A673 (cell line): ENCODE results near the gene AGO3. TPM values are rescaled to one million over a fixed set of nuclear protein-coding genes. Genes with fewer than 3 reads are reported as not detected.

Experiments
- BruUV-seq: library from RNA; stranded (reverse); fragments of 400-500 nt; replicated peaks from 2 replicates; lab custom pipeline; 2021; lab: Mats Ljungman, UMichigan
- CTCF ChIA-PET: fragments of 300-600 bp; sonication (Branson Sonifier 250); formaldehyde crosslinking; loops from one replicate; lab custom pipeline; 2022; ENCODE audit warnings: antibody characterized with exemption; lab: Charles Lee
- POLR2A ChIA-PET: fragments of 300-600 bp; sonication (Branson Sonifier 250); formaldehyde crosslinking; loops from one replicate; lab custom pipeline; 2022; ENCODE audit warnings: antibody characterized with exemption; ENCODE audit not compliant: low non-redundant PET; lab: Charles Lee
- DNase-seq: peaks from one replicate; pipeline ENCODE4 v3.0.0-alpha.2; 2015; ENCODE audit warnings: low spot score
- H3K27ac ChIP-seq: fragments of 200-600 bp; sonication (generic); 2 replicates; pipeline ENCODE4 v1.5.1; 2016; ENCODE audit warnings: mixed run types, low read depth, mild to moderate bottlenecking, mixed read lengths, antibody characterized with exemption, low read length; ENCODE audit not compliant: poor library complexity, severe bottlenecking
- H3K27me3 ChIP-seq: fragments of 200-600 bp; sonication (generic); replicated peaks from 2 replicates; pipeline ENCODE4 v1.6.1; 2017; ENCODE audit warnings: mixed run types, low read depth, mild to moderate bottlenecking, mixed read lengths, antibody characterized with exemption, low read length; ENCODE audit not compliant: insufficient read depth, poor library complexity
- H3K36me3 ChIP-seq: fragments of 200-600 bp; sonication (generic); 2 replicates; pipeline ENCODE4 v1.6.1; 2016; ENCODE audit warnings: mixed run types, mild to moderate bottlenecking, mixed read lengths, antibody characterized with exemption, low read length; ENCODE audit not compliant: insufficient read depth, poor library complexity, severe bottlenecking
- H3K4me1 ChIP-seq: fragments of 200-600 bp; sonication (generic); 2 replicates; pipeline ENCODE4 v1.6.1; 2017; ENCODE audit warnings: mixed run types, mild to moderate bottlenecking, mixed read lengths, antibody characterized with exemption, low read length; ENCODE audit not compliant: insufficient read depth, poor library complexity, severe bottlenecking
- H3K4me3 ChIP-seq: fragments of 200-600 bp; sonication (generic); 2 replicates; pipeline ENCODE4 v1.5.1; 2016; ENCODE audit warnings: low read depth, mixed run types, mild to moderate bottlenecking, mixed read lengths, low read length; ENCODE audit not compliant: poor library complexity, severe bottlenecking
- H3K9me3 ChIP-seq: fragments of 200-600 bp; sonication (generic); 2 replicates; pipeline ENCODE4 v1.6.1; 2016; ENCODE audit warnings: mixed run types, low read depth, mild to moderate bottlenecking, mixed read lengths, antibody characterized with exemption, low read length; ENCODE audit not compliant: poor library complexity, severe bottlenecking
- CTCF ChIP-seq: fragments of 300-800, 200-600 bp; sonication (generic); conservative IDR thresholded peaks from 2 replicates; pipeline ENCODE4 v1.5.1; 2017; ENCODE audit warnings: low read depth, mild to moderate bottlenecking, antibody characterized with exemption, low read length, moderate library complexity, mixed read lengths
- EZH2 ChIP-seq: fragments of 200-600 bp; sonication (generic); IDR thresholded peaks from 2 replicates; pipeline ENCODE4 v1.6.1; 2017; ENCODE audit warnings: borderline replicate concordance, low read depth, mild to moderate bottlenecking, mixed read lengths, antibody characterized with exemption, low read length; ENCODE audit not compliant: poor library complexity, severe bottlenecking
- intact Hi-C: fragments of 100-400 bp; cut with micrococcal nuclease; formaldehyde crosslinking; loops from one replicate; pipeline ENCODE4 v1.10.0; 2022; ENCODE audit not compliant: unreplicated experiment
- total RNA-seq: library from RNA; stranded (reverse); gene quantifications from 2 replicates; pipeline ENCODE4 v1.2.3, GENCODE V29; 2021

Gene AGO3
- total RNA-seq, 1 experiment from 2014 or later, result 44.2 TPM

DNA sequence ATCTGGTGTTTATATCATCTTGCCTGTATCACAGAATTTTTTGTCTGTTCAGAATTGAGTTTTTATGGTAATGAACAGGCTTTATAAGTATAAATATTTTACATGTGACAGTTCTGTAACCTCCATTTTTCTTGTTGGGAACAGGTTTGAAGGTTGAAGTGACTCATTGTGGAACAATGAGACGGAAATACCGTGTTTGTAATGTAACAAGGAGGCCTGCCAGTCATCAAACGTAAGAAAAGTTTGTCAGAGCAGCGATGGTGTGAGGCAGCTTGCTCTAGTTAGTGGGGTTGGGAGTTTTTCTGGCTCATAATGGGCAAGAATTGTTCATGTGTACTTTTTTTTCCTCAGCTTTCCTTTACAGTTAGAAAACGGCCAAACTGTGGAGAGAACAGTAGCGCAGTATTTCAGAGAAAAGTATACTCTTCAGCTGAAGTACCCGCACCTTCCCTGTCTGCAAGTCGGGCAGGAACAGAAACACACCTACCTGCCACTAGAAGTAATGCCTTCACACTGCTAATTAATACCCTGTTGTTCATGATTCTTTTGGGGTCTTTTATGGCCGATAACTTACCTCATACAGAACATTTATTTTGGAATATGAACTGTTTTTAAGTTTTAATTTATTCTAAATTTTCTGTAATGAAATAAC lies 77.8 kb downstream of the AGO3 start:
- DNase-seq, result no peak
- H3K27ac ChIP-seq, result no peak overlapping the region
- H3K9me3 ChIP-seq, result no peaks in the 10 kb centered on the region
- intact Hi-C loops, result no loop called here
- BruUV-seq, result no TSS peak
- no peaks in the 10 kb centered on the region for H3K27me3 ChIP-seq
- no peak overlapping the region for H3K4me3 ChIP-seq
- H3K4me1 ChIP-seq, result no peaks in the 10 kb centered on the region
- no peak for TF ChIP-seq CTCF
- TF ChIP-seq EZH2, result no peak
- ChIA-PET POLR2A (no interaction called here), CTCF (no interaction called here)
- H3K36me3 ChIP-seq, result peaks cover 11% of the 10 kb centered on the region

DNA sequence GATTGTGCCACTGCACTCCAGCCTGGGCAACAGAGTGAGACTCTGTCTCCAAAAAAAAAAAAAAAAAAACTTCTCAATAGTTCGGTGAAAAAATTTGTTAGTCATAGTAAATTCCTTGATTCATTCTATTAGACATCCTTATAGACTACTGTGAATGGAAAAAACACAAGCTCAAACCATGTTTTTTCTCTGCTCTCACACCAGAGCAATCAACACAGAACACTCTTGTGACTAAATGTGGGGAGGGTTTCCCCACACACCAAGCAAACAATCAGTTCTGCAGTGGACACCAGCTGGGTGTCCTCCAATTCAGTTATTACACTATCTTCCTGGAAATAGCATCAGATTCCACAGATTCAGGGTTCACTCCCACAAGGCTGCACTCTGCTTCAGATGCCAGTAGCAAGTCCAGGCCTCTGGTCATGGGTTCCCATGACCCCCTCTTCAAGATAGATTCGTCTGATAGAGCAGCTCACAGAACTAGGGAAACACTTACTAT lies 83.9 kb downstream of the AGO3 start:
- Histone ChIP-seq H3K4me1 (no peaks in the 10 kb centered on the region), H3K27ac (no peak overlapping the region), H3K9me3 (no peaks in the 10 kb centered on the region), H3K4me3 (no peak overlapping the region), H3K27me3 (no peaks in the 10 kb centered on the region), H3K36me3 (peaks cover 10% of the 10 kb centered on the region)
- CTCF ChIA-PET, result no interaction called here
- BruUV-seq, result no TSS peak
- TF ChIP-seq CTCF, result no peak
- no peak for TF ChIP-seq EZH2
- POLR2A ChIA-PET, result no interaction called here
- DNase-seq, result no peak
- intact Hi-C loops, result no loop called here

DNA sequence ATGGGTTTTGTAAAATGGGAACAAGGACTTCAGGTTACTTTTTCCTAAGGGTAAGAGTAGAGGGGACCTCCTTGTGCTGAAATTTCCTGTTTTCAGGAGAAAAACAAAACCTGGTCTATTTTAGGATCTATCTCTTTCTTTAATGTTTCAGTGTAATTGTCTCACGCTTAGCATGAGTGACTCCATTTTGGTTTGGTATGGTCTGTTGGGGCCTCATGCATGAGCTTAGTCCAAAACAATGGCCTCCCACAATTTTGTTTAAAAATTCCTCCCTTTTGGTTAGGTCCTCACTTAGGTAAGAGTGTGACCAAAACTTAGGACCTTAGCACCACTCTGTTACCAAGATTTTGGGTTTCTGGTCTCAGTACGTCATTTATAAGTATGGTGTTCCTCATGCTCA lies 85.8 kb downstream of the AGO3 start:
- ChIA-PET POLR2A (no interaction called here), CTCF (no interaction called here)
- DNase-seq, result no peak
- peaks cover 12% of the 10 kb centered on the region for H3K36me3 ChIP-seq
- H3K9me3 ChIP-seq, result no peaks in the 10 kb centered on the region
- no peak overlapping the region for H3K4me3 ChIP-seq
- TF ChIP-seq EZH2 (no peak), CTCF (no peak)
- intact Hi-C loops, result no loop called here
- H3K4me1 ChIP-seq, result no peaks in the 10 kb centered on the region
- H3K27ac ChIP-seq, result no peak overlapping the region
- no peaks in the 10 kb centered on the region for H3K27me3 ChIP-seq
- no TSS peak for BruUV-seq
